CMK (cell line): ENCODE data around the gene NKX2-2.

ENCODE experiments used
- DNase-seq: peaks from one replicate; pipeline ENCODE4 v3.0.0-alpha.2; 2010; ENCODE audit warnings: low read depth

The NKX2-2 gene

GRCh38 chr20:21513881-21514540 lies at the start of gene NKX2-2:
NKX2-2 (minus strand) TSS chr20:21514064; CDS start chr20:21513669, 395 bp downstream.
- no peak for DNase-seq

- no peak for DNase-seq
Observed at GRCh38 chr20:21562656-21563055, 48.8 kb upstream of the NKX2-2 start.

DNA sequence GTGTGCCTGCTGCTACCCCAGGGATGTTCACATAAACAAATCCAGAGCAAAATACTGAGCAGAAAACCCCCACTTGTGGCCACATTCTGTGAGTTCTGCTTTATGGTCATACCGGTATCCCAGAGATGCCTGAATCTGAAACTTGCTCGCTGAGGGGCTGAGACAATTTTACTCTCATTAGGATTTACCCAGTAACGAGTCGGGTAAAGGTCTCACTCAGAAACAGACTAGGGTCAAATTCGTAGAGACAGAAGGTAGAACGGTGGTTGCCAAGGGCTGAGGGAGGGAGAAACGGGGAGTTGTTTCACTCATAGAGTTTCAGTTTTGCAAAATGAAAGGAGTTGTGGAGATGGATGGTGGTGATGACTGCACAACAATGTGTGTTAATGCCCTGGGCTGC lies 45.4 kb upstream of the NKX2-2 start:
- DNase-seq: no peak

- no peak for DNase-seq
Observed at GRCh38 chr20:21557241-21558020, 43.6 kb upstream of the NKX2-2 start.

- no peak for DNase-seq
Observed at GRCh38 chr20:21556398-21556797, 42.5 kb upstream of the NKX2-2 start.

DNA sequence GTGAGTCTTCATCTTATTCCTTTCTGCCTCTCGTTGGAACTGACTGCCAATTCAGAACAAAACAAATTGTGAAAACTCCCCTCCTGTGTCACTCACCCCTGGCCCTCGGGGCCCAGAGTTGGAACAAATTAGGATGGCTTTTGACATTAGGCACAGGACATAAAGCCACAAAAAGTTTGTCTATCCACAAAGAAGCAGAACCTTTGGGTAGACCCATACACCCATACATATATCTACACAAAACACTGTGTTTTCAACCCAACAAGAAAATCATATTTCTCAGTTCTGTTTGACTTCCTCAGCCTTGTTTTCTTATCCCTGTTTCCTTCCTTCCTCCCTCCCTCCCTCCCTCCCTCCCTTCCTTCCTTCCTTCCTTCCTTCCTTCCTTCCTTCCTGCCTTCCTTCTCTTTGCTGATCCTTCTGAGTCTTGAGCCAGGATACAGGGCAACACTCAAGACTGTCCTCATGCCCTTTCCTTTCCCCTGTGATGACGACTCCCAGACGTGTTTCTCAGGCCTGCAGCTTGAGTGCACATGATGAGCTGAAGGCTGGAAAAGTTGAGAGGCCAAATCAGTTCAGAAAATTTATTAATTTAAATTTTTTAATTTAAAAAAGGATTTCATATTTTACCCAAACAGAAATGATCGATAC lies 41.7 kb upstream of the NKX2-2 start:
- DNase-seq: no peak

GRCh38 chr20:21554985-21555384 lies 41.1 kb upstream of the NKX2-2 start:
- DNase-seq: no peak

- DNase-seq: no peak
Observed at GRCh38 chr20:21554376-21554890, 40.6 kb upstream of the NKX2-2 start.

DNA sequence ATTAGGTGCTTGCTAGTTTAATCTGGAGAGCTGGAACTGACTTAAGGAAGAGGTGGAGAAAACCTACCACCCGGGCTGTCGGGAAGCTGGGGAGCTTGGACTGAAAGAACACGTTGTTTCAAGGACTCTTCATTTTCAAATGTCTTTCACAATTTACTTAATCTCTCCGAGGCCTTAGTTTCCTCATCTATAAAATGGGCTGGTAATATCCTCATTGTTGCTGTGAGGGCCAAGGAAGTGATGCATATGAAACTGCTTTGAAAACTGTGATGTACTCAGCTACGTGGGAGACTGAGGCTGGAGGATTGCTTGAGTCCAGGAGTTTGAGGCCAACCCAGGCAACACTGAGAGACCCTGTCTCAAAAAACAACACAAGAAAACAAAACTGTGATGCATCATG lies 36.7 kb upstream of the NKX2-2 start:
- no peak for DNase-seq

DNA sequence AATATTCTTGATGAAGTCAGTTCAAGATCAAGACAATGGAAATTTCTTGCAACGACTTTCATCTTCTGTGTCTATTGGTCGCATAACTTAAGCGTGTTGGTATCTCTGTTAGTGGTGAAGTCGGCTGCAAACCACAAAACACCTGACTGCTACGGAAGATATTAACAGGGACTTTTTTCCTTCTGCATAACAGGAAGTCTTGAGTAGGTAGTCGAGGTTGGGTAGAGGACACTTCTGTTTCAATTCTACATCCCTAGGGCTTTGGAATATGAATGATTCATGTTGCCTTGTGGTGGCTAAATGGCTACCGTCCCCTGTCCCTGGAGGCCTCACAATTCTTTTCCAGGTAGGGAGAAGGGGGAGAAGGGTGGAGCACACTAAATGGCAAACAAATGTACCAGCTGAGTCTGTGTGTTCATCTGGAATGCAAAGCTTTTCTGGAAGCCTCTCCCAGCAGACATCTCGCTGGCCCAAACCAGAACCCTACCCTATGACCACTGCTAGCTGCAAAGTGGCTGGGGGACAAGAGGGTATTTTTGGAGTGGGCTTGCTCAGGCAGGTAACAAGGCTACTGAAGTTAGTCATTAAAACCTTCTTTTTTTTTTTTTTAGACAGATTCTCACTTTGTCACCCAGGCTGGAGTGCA lies 34.6 kb upstream of the NKX2-2 start:
- no peak for DNase-seq

DNA sequence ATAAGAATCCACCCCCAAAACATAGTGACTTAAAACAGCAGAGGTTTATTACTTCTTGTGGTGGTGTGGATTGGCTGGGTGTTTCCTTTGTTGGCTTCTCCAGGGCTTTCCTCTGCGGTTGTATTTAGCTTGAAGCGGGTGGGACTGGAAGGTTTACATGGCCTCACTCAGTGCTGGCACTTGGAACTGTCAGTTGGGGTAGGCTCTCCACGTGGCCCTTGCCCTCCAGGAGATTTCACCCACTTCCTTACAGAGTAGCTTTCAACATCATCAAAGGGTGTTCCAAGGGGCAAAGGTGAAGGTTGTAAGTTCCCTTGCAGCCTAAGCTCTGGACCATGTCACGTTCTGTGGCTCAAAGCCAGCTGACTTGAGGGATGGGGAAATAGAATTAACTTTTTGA lies 32.5 kb upstream of the NKX2-2 start:
- no peak for DNase-seq

GRCh38 chr20:21539512-21539911 lies 25.6 kb upstream of the NKX2-2 start:
- no peak for DNase-seq

DNA sequence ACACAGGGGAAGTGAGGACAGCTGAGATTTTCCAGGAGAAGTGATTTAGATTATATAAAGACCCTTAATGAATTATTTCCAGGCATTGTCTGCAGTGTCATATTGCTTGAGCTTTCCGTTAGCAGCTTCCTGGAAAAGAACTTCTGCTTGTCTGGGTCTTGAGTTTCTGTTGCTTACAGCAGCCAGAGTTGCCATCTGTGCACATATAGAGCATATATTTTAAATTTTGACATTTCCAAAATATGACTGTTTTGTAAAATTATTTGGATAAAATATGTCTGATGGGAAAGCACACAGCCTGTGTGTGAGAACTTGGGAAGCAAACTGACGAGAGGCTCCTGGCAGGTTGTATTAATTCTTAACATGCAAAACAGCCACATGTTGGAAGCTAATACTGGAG lies 21.0 kb upstream of the NKX2-2 start:
- no peak for DNase-seq

- DNase-seq: no peak
Observed at GRCh38 chr20:21534453-21534852, 20.6 kb upstream of the NKX2-2 start.

GRCh38 chr20:21529863-21530262 lies 16.0 kb upstream of the NKX2-2 start:
- no peak for DNase-seq

DNA sequence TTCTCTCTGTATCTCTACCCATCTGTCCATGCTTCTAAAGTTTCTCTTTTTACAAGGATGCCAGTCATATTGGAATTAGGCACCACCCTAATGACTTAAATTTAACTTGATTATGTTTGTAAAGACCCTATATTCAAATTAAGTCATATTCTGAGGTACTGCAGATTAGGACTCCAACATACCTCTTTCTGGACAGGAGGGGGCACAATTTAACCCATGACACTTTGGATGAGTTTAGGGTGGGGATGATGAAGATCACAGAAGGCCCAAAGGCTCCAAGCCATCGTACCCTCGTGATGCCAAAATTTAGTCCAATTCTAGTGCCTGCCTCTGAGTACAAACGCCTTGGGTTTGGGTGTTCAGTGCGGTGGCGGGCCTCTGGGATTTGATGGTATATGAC lies 15.0 kb upstream of the NKX2-2 start:
- DNase-seq: no peak

- DNase-seq: no peak
Observed at GRCh38 chr20:21527908-21528307, 14.0 kb upstream of the NKX2-2 start.

DNA sequence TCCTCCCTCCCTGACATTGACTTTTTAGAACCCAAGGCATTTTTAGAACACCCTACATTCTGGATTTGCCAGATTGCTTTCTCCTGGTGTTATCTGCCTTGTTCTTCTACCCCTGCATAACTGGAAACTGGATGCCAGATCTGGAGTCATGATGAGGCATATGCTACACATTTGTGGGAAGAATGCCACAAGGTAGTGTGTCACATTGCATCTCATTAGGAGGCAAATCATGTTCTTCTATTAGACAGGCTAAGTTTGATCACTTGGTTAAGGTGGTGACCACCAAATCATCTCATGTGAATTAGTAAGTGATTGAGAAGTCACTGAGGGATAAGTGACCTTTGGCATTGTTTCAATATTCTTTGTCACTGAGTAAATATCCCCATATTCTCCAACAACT lies 12.9 kb upstream of the NKX2-2 start:
- DNase-seq: no peak

- DNase-seq: no peak
Observed at GRCh38 chr20:21523895-21524294, 10.0 kb upstream of the NKX2-2 start.

GRCh38 chr20:21523281-21523868 lies 9.5 kb upstream of the NKX2-2 start:
- DNase-seq: no peak

- DNase-seq: no peak
Observed at GRCh38 chr20:21522481-21523280, 8.8 kb upstream of the NKX2-2 start.
